Activated CD4-positive, alpha-beta T cell treated with anti-CD3 and anti-CD28 coated beads, Interleukin-2, amount 50 U/mL, for 48 hours (primary cell): ENCODE results near the gene LYST.
"Not testable (repeated sequence)": the region's sequence is repeated elsewhere in the genome, so short reads cannot be mapped to it uniquely, and the experiment has no call there.

Source experiments
- DNase-seq, 2 experiments: peaks; one replicate each; pipeline ENCODE4 v3.0.0-alpha.2; 2020

LYST gene

DNA sequence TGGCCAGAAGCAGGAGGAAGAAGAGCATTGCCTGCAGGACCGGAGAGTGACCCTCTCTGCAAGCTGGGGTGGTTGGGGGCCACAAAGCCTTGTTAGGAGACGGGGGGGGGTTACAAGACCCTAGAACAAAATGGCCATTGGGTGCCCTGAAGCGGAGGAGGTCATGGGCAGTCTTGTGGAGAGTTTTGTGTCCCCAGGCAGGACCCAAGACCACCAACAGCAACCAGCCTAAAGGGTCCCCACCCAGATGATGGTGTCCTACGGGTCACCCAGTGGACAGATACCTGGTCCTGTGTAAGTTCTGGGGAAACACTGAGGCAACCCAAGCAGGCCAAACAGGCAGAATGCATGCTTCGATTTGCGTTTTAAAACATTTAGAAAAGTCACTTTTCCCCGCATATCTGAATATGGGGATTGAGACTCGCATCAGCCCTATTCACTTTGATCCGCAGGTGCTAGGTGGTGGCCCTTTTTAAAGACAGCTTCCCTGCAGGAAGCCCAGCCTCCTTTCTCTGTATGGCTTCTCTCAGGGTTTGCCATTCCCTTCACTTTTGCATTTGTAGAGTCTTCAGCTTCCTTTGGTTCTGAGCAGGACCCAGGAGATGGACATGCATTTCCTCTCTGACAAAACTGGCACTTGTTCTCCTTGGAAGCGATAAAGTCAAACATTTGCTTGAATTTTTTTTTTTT is 238.2 kb downstream of the LYST start:
- DNase-seq: no peak

- DNase-seq: no peak
Measured at GRCh38 chr1:235625831-235626230, 240.9 kb downstream of the LYST start.

DNA sequence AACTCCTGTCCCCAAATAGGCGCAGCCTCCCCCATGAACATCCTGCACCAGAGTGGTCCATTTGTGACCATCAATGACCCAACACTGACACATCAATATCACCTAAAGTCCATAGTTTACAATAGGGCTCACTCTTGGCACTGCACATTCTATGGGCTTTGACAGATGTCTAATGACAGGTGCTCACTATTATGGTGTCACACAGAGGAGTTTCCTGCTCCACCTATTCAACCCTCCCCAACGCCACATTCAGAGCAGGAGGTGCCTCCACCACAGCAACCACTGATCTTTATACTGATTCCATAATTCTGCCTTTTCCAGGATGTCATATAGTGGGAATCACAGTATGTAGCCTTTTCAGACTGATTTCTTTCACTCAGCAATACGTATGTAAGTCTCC is 241.4 kb downstream of the LYST start:
- no peak for DNase-seq

GRCh38 chr1:235624721-235625333 is 241.9 kb downstream of the LYST start:
- DNase-seq: no peak

- DNase-seq: no peak
Measured at GRCh38 chr1:235622936-235623779, 243.5 kb downstream of the LYST start.

DNA sequence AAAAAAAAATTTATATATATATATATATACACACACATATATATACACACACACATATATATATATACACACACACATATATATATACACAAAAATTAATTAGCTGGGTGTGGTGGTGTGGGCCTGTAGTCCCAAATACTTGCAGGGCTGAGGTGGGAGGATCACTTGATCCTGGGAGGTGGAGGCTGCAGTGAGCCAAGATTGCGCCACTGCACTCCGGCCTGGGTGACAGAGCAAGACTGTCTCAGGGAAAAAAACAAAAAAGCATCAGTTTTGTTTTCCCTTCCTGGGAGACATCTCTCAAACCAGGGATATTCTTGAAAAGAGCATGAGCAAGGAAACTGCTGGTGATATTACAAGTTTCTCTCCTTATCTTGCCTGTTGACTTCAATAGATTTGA is 247.6 kb downstream of the LYST start:
- DNase-seq: not testable (repeated sequence)

DNA sequence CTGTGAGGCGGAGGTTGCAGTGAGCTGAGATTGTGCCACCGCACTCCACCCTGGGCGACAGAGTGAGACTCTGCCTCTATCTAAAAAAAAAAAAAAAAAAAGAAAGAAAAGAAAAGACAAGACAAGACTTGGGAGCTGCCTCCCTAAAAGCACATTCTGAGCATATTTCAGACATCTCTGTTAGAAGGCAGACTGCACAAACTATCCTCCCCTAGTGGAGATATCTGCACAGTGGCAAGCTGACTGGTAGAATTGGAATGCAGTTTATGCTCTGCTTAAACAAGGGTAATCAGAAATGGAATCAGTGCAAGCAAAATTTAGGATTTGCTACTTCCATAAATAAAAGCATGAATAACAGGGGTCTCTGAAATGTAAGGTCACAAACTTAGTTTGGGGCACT is 248.9 kb downstream of the LYST start:
- no peak for DNase-seq

GRCh38 chr1:235617140-235617539 is 249.6 kb downstream of the LYST start:
- no peak for DNase-seq

GRCh38 chr1:235614442-235614954 is 252.2 kb downstream of the LYST start:
- no peak for DNase-seq

- DNase-seq: no peak
Measured at GRCh38 chr1:235613602-235614001, 253.1 kb downstream of the LYST start.

DNA sequence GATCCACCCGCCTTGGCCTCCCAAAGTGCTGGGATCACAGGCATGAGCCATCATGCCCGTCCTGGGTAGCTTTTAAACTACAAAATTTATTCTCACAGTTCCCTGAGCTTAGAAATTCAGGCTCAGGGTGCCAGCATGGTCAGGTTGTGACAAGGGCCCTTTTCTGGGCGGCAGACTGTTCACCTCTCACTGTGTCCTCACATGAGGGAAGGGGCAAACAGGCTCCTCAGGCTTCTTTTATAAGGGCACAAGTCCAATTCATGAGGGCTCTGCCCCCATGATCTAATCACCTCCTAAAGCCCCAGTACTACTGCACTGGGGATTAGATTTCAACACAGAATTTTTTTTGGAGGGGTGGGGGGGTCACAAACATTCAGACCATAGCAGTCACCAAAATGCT is 253.9 kb downstream of the LYST start:
- DNase-seq: no peak
